RWPE2 (cell line): ENCODE measurements around the gene SLC10A6.
"Not testable (repeated sequence)": the region's sequence is repeated elsewhere in the genome, so short reads cannot be mapped to it uniquely, and the experiment has no call there.

Experiments used
- ATAC-seq: fragments of 200-7000 bp; cut with Tn5 transposase; 3 replicates; pipeline ENCODE4 v1.9.1; 2021; ENCODE audit warnings: low read depth
- DNase-seq: peaks from one replicate; pipeline ENCODE4 v3.0.0-alpha.2; 2020; ENCODE audit warnings: low spot score
- H3K27ac ChIP-seq: fragments of 450-650 bp; 2 replicates; pipeline ENCODE4 v1.5.1; 2017; ENCODE audit warnings: mild to moderate bottlenecking; ENCODE audit not compliant: poor library complexity, severe bottlenecking
- H3K27me3 ChIP-seq: fragments of 250-450 bp; sonication (Bioruptor Pico); 2 replicates; pipeline ENCODE4 v1.5.1; 2021; ENCODE audit warnings: mild to moderate bottlenecking, moderate library complexity; ENCODE audit not compliant: insufficient read depth, poor library complexity, severe bottlenecking
- H3K36me3 ChIP-seq: fragments of 250-450 bp; sonication (Bioruptor Pico); 2 replicates; pipeline ENCODE4 v1.5.1; 2020; ENCODE audit warnings: low read depth, mild to moderate bottlenecking, moderate library complexity
- H3K4me1 ChIP-seq: fragments of 250-450 bp; sonication (Bioruptor Pico); 2 replicates; pipeline ENCODE4 v1.5.1; 2021; ENCODE audit warnings: mild to moderate bottlenecking, moderate library complexity; ENCODE audit not compliant: insufficient read depth, poor library complexity, severe bottlenecking
- H3K4me3 ChIP-seq: fragments of 250-450 bp; sonication (Bioruptor Pico); 2 replicates; pipeline ENCODE4 v1.5.1; 2021; ENCODE audit warnings: mild to moderate bottlenecking, moderate library complexity; ENCODE audit not compliant: severe bottlenecking
- H3K9me3 ChIP-seq: fragments of 250-450 bp; sonication (Bioruptor Pico); 2 replicates; pipeline ENCODE4 v1.5.1; 2021; ENCODE audit warnings: mild to moderate bottlenecking, moderate library complexity; ENCODE audit not compliant: severe bottlenecking
- TF ChIP-seq, protein P1 (sequence below): fragments of 450-650 bp; IDR thresholded peaks from one replicate; pipeline ENCODE4 v1.5.1; 2017; ENCODE audit warnings: mild to moderate bottlenecking, moderate library complexity; ENCODE audit not compliant: poor library complexity, severe bottlenecking

The SLC10A6 gene

DNA sequence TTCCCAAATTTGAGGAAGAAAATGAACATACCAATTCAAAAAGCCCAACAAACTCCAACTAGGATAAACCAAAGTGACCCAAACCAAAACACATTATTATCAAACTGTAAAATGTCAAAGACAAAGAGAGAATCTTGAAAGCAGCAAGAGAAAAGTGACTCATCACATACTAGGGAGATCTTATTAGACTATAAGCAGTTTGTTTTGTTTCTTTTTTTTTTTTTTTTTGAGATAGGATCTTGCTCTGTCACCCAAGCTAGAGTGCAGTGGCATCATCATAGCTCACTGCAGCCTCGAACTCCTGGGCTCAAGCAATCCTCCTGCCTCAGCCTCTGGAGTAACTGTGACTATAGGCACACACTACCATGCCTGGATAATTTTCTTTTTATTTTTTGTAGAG is 30.5 kb upstream of the SLC10A6 start:
- ATAC-seq (no peak), DNase-seq (no peak)
- H3K36me3 ChIP-seq = no peaks in the 10 kb centered on the region
- H3K4me1 ChIP-seq = no peaks in the 10 kb centered on the region
- peaks cover 10% of the 10 kb centered on the region for H3K9me3 ChIP-seq
- H3K4me3 ChIP-seq = no peak overlapping the region
- TF ChIP-seq, protein P1, sequence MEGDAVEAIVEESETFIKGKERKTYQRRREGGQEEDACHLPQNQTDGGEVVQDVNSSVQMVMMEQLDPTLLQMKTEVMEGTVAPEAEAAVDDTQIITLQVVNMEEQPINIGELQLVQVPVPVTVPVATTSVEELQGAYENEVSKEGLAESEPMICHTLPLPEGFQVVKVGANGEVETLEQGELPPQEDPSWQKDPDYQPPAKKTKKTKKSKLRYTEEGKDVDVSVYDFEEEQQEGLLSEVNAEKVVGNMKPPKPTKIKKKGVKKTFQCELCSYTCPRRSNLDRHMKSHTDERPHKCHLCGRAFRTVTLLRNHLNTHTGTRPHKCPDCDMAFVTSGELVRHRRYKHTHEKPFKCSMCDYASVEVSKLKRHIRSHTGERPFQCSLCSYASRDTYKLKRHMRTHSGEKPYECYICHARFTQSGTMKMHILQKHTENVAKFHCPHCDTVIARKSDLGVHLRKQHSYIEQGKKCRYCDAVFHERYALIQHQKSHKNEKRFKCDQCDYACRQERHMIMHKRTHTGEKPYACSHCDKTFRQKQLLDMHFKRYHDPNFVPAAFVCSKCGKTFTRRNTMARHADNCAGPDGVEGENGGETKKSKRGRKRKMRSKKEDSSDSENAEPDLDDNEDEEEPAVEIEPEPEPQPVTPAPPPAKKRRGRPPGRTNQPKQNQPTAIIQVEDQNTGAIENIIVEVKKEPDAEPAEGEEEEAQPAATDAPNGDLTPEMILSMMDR = no peak
- H3K27me3 ChIP-seq = no peaks in the 10 kb centered on the region
- H3K27ac ChIP-seq = no peak overlapping the region

DNA sequence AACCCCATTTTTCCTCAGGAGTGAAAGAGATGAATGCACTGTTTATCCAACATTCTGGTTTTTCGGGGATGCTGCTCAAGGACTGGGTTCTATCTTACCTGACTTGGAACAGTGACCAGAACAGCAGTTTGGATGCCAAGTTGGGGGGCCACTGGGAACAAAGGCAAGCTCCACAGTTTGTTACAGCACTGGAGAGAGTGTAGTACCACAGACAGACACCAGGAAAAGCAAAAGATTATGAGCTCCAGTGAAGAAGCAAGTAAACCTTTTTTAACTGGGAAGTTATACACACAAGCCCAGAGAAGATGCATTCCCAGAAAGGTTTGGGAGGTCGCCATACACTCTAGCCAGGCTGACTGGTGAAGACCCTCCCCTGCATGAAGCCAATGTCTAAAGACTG is 29.5 kb upstream of the SLC10A6 start:
- no peaks in the 10 kb centered on the region for H3K36me3 ChIP-seq
- H3K4me1 ChIP-seq = no peaks in the 10 kb centered on the region
- no peak overlapping the region for H3K4me3 ChIP-seq
- TF ChIP-seq, protein P1 = no peak
- ATAC-seq (no peak), DNase-seq (no peak)
- H3K9me3 ChIP-seq = peaks cover 10% of the 10 kb centered on the region
- H3K27ac ChIP-seq = no peak overlapping the region
- no peaks in the 10 kb centered on the region for H3K27me3 ChIP-seq

DNA sequence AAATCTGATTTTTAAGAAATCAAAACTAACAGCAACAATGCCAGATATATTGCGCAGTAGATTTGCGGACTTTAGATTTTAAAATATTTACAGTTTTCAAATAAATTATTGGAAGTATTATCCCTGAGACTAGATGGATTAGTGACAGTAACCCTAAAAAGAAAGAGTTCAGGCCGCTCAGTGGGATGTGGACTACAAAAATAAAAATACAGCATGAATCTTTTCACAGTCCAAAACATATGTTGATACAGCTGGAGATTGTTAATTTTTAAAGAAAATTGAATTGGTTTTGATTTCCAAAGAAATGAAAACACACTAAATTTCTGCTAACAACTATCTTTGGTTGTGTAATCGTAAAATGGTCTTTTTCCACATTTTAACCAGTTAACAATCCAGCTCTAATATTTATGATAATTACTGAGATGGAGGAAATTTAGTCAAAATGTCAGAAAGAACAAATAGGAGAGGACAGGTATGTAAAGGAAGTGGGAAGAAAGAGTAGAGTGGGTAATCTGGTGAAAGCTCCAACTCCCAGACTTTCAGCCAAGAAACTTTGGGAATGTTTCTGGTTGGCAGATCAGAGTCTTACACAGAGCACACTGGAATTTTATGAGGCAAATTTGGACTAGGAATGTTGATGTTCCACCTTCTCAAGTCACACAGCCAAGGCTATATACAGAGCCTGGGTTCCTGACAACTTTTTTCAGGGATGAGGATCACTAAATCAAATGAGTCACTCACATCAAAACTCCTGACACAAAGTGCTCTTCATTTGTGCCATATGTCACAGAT is 27.9 kb upstream of the SLC10A6 start:
- TF ChIP-seq, protein P1 = no peak
- Histone ChIP-seq H3K4me1 (peaks cover under 1% of the 10 kb centered on the region), H3K27ac (no peak overlapping the region), H3K4me3 (no peak overlapping the region), H3K27me3 (no peaks in the 10 kb centered on the region), H3K36me3 (no peaks in the 10 kb centered on the region), H3K9me3 (peaks cover 10% of the 10 kb centered on the region)
- ATAC-seq = no peak
- DNase-seq = no peak

DNA sequence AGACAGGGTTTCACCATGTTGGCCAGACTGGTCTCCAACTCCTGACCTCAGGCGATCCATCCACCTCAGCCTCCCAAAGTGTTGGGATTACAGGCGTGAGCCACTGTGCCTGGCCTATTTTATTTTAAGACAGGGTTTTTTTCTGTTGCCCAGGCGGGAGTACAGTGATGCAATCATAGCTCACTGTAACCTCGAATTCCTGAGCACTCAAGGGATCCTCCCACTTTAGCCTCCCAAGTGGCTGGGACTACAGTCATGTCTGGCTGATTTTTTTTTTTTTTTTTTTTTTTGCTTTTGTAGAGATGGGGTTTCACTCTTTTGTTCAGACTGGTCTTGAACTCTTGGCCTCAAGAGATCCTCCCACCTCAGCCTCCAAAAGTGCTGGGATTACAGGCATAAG is 26.3 kb upstream of the SLC10A6 start:
- not testable (repeated sequence) for H3K9me3 ChIP-seq, H3K36me3 ChIP-seq, H3K4me1 ChIP-seq, H3K4me3 ChIP-seq, H3K27me3 ChIP-seq, H3K27ac ChIP-seq, ATAC-seq, DNase-seq

DNA sequence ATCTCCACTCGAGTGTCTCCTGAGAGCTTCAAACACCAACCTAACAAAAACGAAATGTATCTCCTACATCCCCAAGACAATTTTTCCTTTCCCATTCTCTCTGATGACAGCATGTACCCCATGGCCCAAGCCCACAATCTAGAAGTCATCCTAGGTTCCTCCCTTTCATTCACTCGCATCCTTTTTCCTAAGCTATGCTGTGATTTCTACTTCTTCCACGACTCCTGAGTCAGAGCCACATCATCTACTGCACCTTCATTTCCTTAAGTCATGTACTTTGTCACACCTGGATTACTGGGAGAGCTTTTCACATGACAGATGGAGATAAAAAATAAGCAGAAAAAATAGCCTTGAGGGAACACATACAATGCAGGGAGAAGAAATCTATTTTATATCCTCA is 23.0 kb upstream of the SLC10A6 start:
- ATAC-seq (peak; percentile 58; the same call in 1 of the 3 replicates), DNase-seq (no peak)
- H3K4me1 ChIP-seq = peaks cover 2% of the 10 kb centered on the region
- TF ChIP-seq, protein P1 = no peak
- no peaks in the 10 kb centered on the region for H3K9me3 ChIP-seq
- H3K27me3 ChIP-seq = no peaks in the 10 kb centered on the region
- no peaks in the 10 kb centered on the region for H3K36me3 ChIP-seq
- no peak overlapping the region for H3K4me3 ChIP-seq
- no peak overlapping the region for H3K27ac ChIP-seq
